C4-2B (cell line): Measurements from ENCODE around the gene SEMA6A.

Experiments used
- H3K27ac ChIP-seq: fragments of 450-650 bp; 2 replicates; pipeline ENCODE4 v1.5.1; 2017
- CTCF ChIP-seq: fragments of 450-650 bp; conservative IDR thresholded peaks from 2 replicates; pipeline ENCODE4 v1.5.1; 2017; ENCODE audit warnings: mild to moderate bottlenecking
- ZFX ChIP-seq: fragments of 450-650 bp; IDR thresholded peaks from 2 replicates; pipeline ENCODE4 v1.6.1; 2017

SEMA6A gene

GRCh38 chr5:116467465-116467843, 107.2 kb downstream of the SEMA6A start:
- H3K27ac ChIP-seq = no peak overlapping the region
- TF ChIP-seq ZFX = no peak
- TF ChIP-seq CTCF = no peak

GRCh38 chr5:116466727-116467464, 107.7 kb downstream of the SEMA6A start:
- H3K27ac ChIP-seq = no peak overlapping the region

DNA sequence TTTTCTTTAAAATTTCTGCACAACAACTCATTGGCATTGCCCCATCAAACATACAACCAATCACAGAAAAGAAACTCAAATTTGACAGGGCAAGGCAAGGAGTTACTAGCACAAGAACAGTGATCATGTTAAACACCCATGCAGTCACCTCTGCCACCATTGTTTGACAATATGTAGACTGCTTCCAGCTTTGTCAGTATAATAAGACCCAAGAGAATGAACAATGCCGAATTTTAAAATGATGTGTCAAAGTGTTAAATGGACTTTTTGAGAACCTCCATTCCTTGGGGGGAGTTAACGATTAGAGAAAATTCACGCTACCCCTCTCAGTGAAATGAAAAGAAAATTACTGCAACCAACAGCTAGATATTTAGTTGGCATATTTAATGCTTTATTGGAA, 109.2 kb downstream of the SEMA6A start:
- TF ChIP-seq ZFX (no peak), CTCF (no peak)
- H3K27ac ChIP-seq = no peak overlapping the region

More at GRCh38 chr5:116466727-116467464, 107.7 kb downstream of the SEMA6A start:
- TF ChIP-seq CTCF = no peak
- no peak for TF ChIP-seq ZFX

DNA sequence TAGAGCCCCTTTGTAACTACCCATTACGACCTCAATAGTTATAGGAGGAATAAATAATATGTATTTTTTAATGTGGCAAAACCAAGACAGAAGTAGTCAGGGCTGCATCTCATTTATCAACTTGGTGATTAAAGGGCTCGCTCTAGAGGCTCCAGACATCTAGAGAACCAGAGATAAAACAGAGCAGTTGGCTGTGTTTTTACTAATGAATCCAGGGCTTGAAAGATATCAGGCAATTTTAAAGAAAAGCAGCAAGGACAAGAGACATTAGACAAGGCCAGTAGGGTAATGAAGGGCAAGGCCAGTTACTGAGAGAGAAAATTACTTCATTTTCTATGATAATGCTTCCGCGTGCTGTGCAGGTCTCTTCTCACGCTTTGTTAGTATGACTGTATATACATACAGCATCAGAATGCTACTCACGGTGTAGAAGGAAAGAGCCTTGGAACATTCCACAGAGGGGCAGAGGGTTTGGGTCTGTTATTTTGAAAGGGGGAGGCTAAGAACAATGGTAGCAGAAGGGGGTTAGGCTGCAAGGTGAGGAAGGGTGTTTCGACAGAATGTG, 110.4 kb downstream of the SEMA6A start:
- H3K27ac ChIP-seq = no peak overlapping the region
- no peak for TF ChIP-seq CTCF
- no peak for TF ChIP-seq ZFX

- H3K27ac ChIP-seq = no peak overlapping the region
- no peak for TF ChIP-seq CTCF
- no peak for TF ChIP-seq ZFX
These were observed 112.1 kb downstream of the SEMA6A start for GRCh38 chr5:116462500-116462899.

DNA sequence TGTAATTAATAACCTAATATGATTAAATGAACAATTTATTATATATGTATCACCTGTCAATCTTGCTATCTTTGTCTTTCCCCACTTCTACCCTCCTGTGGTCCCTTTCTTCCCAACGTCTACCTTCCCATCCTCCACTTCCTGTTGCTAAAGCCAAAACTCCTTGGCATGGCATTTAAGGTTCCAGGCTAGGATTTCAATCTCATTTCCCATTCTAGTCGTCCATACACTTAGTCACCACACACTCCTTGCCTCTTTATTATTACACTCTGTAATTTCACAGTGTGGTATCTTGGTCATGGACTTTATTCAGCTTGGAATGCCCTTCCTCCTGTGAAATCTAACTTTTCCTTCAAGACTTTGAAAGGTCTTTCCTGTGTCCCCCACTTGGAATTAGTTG, 115.3 kb downstream of the SEMA6A start:
- H3K27ac ChIP-seq = no peak overlapping the region
- TF ChIP-seq ZFX (no peak), CTCF (no peak)

DNA sequence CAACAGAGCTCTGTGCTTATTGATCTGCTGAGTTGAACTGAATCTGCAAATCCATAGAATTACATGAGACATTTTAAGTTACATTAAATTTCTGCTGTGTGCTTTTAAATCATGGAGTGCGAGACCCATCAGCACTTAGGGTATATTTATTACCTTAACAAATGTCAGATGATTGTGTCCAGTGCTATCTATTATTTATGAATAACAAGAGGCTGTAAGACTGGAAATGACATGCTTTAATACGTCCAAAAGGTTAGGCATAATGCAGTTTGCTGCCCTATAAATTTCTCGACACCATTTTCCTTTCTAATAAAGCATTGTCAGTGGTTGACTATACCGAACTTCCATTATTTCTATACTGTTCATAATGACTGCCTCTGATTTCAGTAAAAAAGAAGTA, 117.6 kb downstream of the SEMA6A start:
- TF ChIP-seq CTCF (no peak), ZFX (no peak)
- H3K27ac ChIP-seq = no peak overlapping the region
